Right cardiac atrium (tissue), 5 donors: ENCODE measurements around the gene TAS2R3. TPM values are rescaled to one million over a fixed set of nuclear protein-coding genes. Genes with fewer than 3 reads are reported as not detected.
"Not testable (repeated sequence)": the region's sequence is repeated elsewhere in the genome, so short reads cannot be mapped to it uniquely, and the experiment has no call there.

Experiments used
- ATAC-seq, 2 donors: fragments of 200-7000 bp; cut with Tn5 transposase; one replicate each; pipeline versions ENCODE4 v1.8.0 to v1.9.1; 2020; ENCODE audit warnings: moderate library complexity in 2 of 2, mild to moderate bottlenecking in 1 of 2
- DNase-seq, 3 donors: peaks; one replicate each; pipeline ENCODE4 v3.0.0-alpha.2; 2020
- H3K27ac ChIP-seq: one replicate; pipeline ENCODE4 v1.5.1; 2013; ENCODE audit warnings: mild to moderate bottlenecking, low read length, control low read depth, moderate library complexity
- H3K27me3 ChIP-seq: one replicate; pipeline ENCODE4 v1.6.1; 2013; ENCODE audit not compliant: control insufficient read depth, insufficient read depth
- H3K4me1 ChIP-seq: one replicate; pipeline ENCODE4 v1.6.1; 2013; ENCODE audit warnings: low read length; ENCODE audit not compliant: control insufficient read depth, insufficient read depth
- H3K4me3 ChIP-seq: one replicate; pipeline ENCODE4 v1.5.1; 2013; ENCODE audit warnings: low read length, control low read depth
- H3K9me3 ChIP-seq: one replicate; pipeline ENCODE4 v1.6.1; 2013; ENCODE audit warnings: low read length; ENCODE audit not compliant: control insufficient read depth
- WGBS: extraction: QIAGEN DNeasy Blood & Tissue Kit; methylation state at CpG from one replicate; pipeline ENCODE4 v1.1.7; 2013; 5-methylcytosine and 5-hydroxymethylcytosine counted together
- intact Hi-C, 4 donors: fragments of 100-400 bp; cut with DNase I; formaldehyde crosslinking; loops; one replicate each; pipeline versions ENCODE4 v1.11.0 to v1.14.0; 2022 to 2023
- polyA plus RNA-seq: library from polyadenylated mRNA; stranded (reverse); fragments of 200-250 nt; gene quantifications from one replicate; pipeline ENCODE4 v1.2.3, GENCODE V29; 2013
- total RNA-seq, 4 donors: library from RNA; stranded (reverse); fragmentation: NEBNext Ultra II Directional; extraction: Animal tissue kit (Norgen Biotek cat#: 25700); gene quantifications; one replicate each; pipeline ENCODE4 v1.2.1, GENCODE V29; 2021
- donor health status: healthy with polysubstance abuse.
- donor health status: DM: no; HTN: yes; CAD: no.
- donor health status: DM: no; HTN: no; CAD: no.
- donor health status: DM: no; HTN: yes; CAD: no; lungs with severe emphysema.
- donor health status: DM: yes; HTN: yes; CAD: no.

The TAS2R3 gene
- total and polyA plus RNA-seq, 5 donors, result 0.18 to 1.2 (median 0.56) TPM

DNA sequence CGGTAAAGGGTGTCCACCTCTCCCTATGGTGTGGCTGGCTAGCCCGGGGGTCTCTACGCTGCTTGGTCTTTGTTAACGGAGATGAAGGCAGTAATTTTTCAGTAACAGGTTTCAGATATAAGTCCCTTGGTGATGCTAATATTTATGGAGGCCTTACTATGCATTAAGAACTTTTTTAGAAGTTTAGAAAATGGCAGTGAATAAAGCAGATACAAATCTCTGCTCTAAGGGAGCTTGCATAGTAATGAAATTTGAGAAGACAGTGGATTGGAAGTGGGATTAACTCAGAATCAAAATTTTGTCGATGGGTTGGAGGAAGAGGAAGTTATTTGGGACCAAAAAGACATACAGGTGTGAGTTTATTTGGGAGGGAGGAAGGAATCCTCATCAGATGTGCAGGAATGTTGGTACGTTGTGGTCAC is 25.3 kb upstream of the TAS2R3 start:
- H3K27me3 ChIP-seq, result no peaks in the 10 kb centered on the region
- H3K9me3 ChIP-seq, result no peaks in the 10 kb centered on the region
- intact Hi-C loops, result no loop called here
- WGBS, result under 1% methylated on average over 6 of the region's 6 CpGs
- DNase-seq, result no peak
- H3K4me1 ChIP-seq, result no peaks in the 10 kb centered on the region
- H3K4me3 ChIP-seq, result peak overlapping the region; percentile 73
- peak overlapping the region; percentile 76 for H3K27ac ChIP-seq
- ATAC-seq, result no peak

DNA sequence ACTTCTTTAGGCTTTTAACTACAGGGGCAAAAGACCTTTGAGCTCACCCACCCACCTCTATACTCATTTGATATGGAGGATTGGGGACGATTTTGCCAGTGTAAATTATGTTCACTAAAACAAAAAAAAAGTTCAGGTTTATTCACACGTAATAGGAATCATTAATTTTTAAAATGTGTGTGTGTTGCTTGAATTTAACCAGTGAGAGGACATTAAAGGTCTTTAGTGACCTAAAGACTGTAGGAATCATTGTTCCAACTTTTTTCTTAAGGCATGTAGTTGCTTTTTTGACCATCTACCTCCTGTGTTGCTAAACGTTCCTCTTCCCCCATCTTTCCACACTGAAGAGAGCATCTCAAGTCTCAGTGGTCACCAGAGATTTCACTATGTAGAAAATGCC is 24.6 kb upstream of the TAS2R3 start:
- Histone ChIP-seq H3K27me3 (no peaks in the 10 kb centered on the region), H3K27ac (no peak overlapping the region), H3K4me1 (no peaks in the 10 kb centered on the region), H3K9me3 (no peaks in the 10 kb centered on the region), H3K4me3 (no peak overlapping the region)
- intact Hi-C loops, result no loop called here
- WGBS, result 71% methylated on average over 3 of the region's 3 CpGs
- DNase-seq (no peak), ATAC-seq (no peak)

DNA sequence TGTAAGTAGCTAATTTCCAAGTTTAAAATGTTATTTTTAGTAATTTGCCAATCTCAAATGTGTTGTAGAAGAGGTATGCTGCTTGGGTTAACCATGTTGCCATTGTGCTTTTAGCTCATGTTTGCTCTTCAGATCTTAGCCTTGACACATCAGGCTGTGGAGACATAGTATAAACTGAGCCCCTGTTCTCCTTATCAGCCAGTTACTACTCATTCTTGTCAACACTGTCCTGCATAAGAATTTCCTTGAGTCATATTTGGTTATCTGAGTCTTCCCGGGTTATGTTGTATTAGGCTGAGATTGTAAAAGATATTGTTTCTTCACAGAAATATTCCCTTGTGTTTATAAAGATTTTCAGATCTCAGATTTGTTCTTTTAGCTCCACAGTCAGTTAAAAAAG is 21.7 kb upstream of the TAS2R3 start:
- no peaks in the 10 kb centered on the region for H3K4me1 ChIP-seq
- no peak for ATAC-seq
- 45% methylated on average over 1 of the region's 1 CpG for WGBS
- H3K4me3 ChIP-seq, result no peak overlapping the region
- no peak overlapping the region for H3K27ac ChIP-seq
- DNase-seq, result no peak
- H3K9me3 ChIP-seq, result no peaks in the 10 kb centered on the region
- intact Hi-C loops, result no loop called here
- H3K27me3 ChIP-seq, result no peaks in the 10 kb centered on the region

DNA sequence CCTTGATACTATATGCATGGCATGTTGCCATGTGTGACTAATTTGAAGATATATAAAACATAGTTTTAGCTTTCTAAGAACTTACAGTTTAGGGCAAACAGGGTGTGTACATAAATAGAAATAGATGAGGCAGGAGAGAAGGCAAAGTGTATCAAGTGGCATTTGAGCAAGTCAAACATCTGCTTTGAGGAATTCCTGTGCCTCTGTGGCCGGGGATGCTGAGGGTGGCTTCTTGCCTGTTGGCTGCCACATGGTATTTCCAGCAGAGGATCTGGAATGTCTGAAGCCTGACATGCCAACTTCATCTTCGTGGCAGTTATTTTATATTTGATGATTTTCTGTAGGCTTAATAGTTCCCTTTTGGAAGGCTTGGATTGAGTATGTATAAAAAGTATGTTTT is 19.8 kb upstream of the TAS2R3 start:
- 82% methylated on average over 2 of the region's 2 CpGs for WGBS
- DNase-seq (no peak), ATAC-seq (no peak)
- H3K27ac ChIP-seq, result no peak overlapping the region
- no peaks in the 10 kb centered on the region for H3K27me3 ChIP-seq
- no peaks in the 10 kb centered on the region for H3K9me3 ChIP-seq
- H3K4me1 ChIP-seq, result no peaks in the 10 kb centered on the region
- intact Hi-C loops, result no loop called here
- no peak overlapping the region for H3K4me3 ChIP-seq

DNA sequence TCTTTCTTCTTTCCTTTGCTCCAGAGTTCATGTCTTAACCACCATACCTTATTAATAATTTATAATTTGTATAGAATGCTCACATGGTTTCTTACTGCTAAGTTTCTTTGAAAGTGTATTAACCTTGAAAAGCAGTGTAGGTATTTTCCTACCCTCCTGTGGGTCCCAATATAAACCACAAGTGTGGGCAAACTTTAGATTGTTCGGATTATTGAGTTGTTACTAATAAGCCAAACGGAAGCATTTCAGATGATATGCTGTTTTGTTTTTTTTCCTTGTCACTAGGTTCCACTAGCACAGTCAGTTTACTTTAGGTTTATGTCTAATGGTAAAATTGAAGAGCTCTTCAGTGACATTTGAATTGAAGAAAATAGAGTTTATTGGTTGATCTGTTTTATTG is 15.5 kb upstream of the TAS2R3 start:
- WGBS, result 96% methylated on average over 2 of the region's 2 CpGs
- H3K4me1 ChIP-seq, result no peaks in the 10 kb centered on the region
- no peak for ATAC-seq
- no peak overlapping the region for H3K4me3 ChIP-seq
- intact Hi-C loops, result no loop called here
- DNase-seq, result no peak
- H3K27ac ChIP-seq, result no peak overlapping the region
- no peaks in the 10 kb centered on the region for H3K27me3 ChIP-seq
- H3K9me3 ChIP-seq, result peaks cover 5% of the 10 kb centered on the region

DNA sequence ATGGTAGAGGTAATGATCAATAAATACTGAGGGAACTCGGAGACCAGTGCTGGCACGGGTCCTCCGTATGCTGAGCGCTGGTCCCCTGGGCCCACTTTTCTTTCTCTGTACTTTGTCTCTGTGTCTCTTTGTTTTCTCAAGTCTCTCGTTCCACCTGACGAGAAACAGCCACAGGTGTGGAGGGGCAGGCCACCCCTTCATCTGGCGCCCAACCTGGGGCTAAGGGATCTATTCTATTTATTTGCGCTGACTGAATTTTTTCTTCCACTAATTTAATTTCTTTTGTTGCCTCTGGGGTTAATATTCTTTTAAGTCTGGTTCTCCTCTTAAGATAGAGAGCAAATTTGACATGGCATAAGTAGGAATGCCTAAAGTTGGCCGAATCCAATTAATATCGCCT is 12.0 kb upstream of the TAS2R3 start:
- 99% methylated on average over 10 of the region's 10 CpGs for WGBS
- H3K4me3 ChIP-seq, DNase-seq, H3K27ac ChIP-seq, H3K27me3 ChIP-seq, H3K4me1 ChIP-seq, H3K9me3 ChIP-seq, intact Hi-C loops, ATAC-seq: not testable (repeated sequence)

DNA sequence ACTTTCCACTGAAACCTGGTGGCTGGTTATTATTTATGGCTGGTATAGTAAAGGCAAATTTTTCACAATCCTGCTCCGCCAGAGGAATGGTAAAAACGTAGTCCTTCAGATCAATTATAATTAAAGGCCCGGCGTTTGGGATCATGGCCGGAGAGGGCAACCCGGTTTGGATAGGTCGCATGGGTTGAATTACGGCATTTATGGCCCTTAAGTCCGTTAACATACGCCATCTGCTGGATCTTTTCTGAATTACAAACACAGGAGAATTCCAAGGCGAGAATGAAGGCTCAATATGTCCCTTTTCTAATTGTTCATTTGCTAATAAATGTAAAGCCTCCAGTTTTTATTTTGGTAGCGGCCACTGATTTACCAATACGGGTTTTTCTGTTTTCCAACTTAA is 11.3 kb upstream of the TAS2R3 start:
- H3K4me3 ChIP-seq, result no peak overlapping the region
- no peaks in the 10 kb centered on the region for H3K4me1 ChIP-seq
- no peak for DNase-seq
- intact Hi-C loops, result no loop called here
- H3K9me3 ChIP-seq, result peaks cover 5% of the 10 kb centered on the region
- no peak for ATAC-seq
- WGBS, result 96% methylated on average over 13 of the region's 13 CpGs
- no peak overlapping the region for H3K27ac ChIP-seq
- H3K27me3 ChIP-seq, result no peaks in the 10 kb centered on the region

DNA sequence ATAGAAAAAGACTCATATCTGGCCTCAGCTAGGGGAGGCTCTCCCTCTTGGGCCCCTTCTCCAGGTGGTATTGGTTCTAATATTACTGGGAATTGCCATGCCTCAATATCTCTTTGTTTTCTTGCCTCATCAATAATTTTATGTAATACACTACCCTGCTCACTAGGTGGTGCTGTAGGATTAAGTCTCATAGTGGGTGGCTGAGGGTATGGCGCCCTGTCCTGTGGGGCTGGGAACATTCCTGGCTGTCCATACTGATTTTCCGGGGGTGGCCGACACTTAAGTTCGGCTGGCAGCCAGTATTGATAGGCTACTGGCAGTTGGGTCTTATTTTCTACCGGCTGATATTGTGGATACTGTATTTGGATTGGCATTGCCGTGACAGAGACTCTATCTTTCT is 9.0 kb upstream of the TAS2R3 start:
- ATAC-seq, result no peak
- Histone ChIP-seq H3K4me1 (no peaks in the 10 kb centered on the region), H3K27me3 (no peaks in the 10 kb centered on the region), H3K4me3 (no peak overlapping the region), H3K27ac (no peak overlapping the region), H3K9me3 (peaks cover 5% of the 10 kb centered on the region)
- 90% methylated on average over 6 of the region's 6 CpGs for WGBS
- no peak for DNase-seq
- intact Hi-C loops, result no loop called here

DNA sequence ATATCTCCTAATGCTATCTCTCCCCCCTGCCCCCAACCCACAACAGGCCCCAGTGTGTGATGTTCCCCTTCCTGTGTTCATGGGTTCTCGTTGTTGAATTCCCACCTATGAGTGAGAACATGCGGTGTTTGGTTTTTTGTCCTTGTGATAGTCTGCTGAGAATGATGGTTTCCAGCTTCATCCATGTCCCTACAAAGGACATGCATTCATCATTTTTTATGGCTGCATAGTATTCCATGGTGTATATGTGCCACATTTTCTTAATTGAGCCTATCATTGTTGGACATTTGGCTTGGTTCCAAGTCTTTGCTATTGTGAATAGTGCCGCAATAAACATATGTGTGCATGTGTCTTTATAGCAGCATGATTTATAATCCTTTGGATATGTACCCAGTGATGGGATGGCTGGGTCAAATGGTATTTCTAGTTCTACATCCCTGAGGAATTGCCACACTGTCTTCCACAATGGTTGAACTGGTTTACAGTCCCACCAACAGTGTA is 6.2 kb downstream of the TAS2R3 start:
- not testable (repeated sequence) for H3K9me3 ChIP-seq, ATAC-seq
- 95% methylated on average over 3 of the region's 3 CpGs for WGBS

DNA sequence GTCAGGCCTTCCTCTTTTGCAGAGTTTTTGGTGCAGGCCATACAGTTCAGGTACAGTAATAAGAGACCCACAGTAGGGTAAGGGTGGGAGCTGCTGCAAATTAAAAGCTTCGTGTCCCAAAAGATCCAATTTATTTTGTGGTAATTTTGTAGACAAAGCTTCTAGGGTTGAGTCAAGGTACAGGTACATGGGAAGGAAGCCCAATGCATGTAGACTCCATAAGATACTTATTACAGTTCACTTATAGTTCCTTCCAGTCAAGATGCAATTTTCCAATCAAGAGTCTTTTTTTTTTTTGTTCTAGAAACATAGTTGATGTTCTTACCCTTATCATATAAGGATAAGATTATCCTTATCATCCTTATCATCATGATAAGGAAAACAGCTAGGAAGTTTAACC is 12.5 kb downstream of the TAS2R3 start, which contains the start of gene TAS2R4:
Gene TAS2R4 (plus strand): TSS at position 301 of the 400 bp plus-strand sequence. CDS start 1,815 bp downstream, outside the sequence.
- intact Hi-C loops, result no loop called here
- no peak for ATAC-seq

More for the DNA sequence above, 6.2 kb downstream of the TAS2R3 start:
- H3K4me1 ChIP-seq, H3K27ac ChIP-seq, intact Hi-C loops, H3K4me3 ChIP-seq, DNase-seq, H3K27me3 ChIP-seq: not testable (repeated sequence)

DNA sequence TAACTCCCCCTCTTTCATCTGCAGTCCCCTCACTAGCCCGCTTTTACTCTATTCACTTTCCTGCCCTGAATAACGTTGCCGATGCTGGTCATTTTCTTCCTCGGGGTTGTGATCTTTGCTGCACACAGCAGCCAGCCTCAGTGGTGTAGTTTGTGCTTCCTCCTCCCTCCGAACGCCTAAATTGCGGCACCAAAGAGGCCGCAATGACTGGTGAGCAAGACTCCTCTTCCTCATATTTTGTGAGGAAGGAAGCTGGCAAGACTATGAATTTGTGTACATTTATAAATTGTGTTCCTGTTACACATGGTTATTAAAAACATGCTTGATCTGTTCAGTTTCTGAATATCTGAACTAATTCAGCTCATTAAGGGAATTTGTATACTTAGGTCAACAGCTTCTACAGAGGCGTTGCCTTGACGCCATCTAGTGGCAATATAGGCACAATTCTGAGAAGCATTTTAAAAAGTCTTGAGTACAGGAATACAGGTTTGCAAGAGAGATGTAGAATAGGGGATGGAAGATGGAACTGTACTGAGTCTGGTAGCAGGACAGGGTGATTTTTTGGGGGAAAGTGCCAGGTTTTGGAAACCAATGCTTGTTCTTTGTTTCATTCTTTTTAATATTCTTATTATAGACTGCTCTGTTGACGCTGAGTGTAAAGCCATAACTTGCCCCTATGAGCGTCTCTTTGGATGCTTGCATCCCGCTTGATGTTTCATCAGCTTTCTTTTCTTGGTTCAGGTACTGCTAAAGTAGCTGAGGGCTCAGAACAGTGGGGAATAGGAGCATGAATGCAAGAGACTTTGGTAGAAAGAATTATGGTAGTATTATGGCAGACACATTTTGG is 22.0 kb downstream of the TAS2R3 start:
- WGBS, result 69% methylated on average over 13 of the region's 13 CpGs

More for the DNA sequence above, 12.5 kb downstream of the TAS2R3 start, which contains the start of gene TAS2R4:
- Histone ChIP-seq H3K9me3 (no peaks in the 10 kb centered on the region), H3K27me3 (no peaks in the 10 kb centered on the region), H3K4me3 (no peak within 1 kb of the TSS), H3K27ac (no peak within 1 kb of the TSS), H3K4me1 (no peaks in the 10 kb centered on the region)
- no peak for DNase-seq
- WGBS, result 96% methylated on average over 1 of the region's 1 CpG

More for the DNA sequence above, 22.0 kb downstream of the TAS2R3 start:
- H3K9me3 ChIP-seq, result no peaks in the 10 kb centered on the region
- no peak overlapping the region for H3K27ac ChIP-seq
- H3K4me1 ChIP-seq, result no peaks in the 10 kb centered on the region
- no peak for DNase-seq
- H3K4me3 ChIP-seq, result no peak overlapping the region
- ATAC-seq, result peak; percentile 43 to 63
- intact Hi-C loops, result no loop called here
- H3K27me3 ChIP-seq, result no peaks in the 10 kb centered on the region
